Esophagus squamous epithelium (tissue), 4 donors: ENCODE measurements around the gene NRG3.

Source experiments
- POLR2A ChIP-seq, 4 donors: fragments of 450-650 bp; IDR thresholded peaks; one replicate each; pipeline ENCODE4 v1.6.1; 2017; ENCODE audit warnings: antibody characterized with exemption in 4 of 4, mild to moderate bottlenecking in 4 of 4, moderate library complexity in 3 of 4
- TF ChIP-seq, protein P1 (sequence below), 6 experiments: fragments of 450-650 bp in 4 of 6; fragments of 200-600 bp in 2 of 6; sonication (generic) in 2 of 6; IDR thresholded peaks; one replicate each; pipeline ENCODE4 v1.5.1; 2016 to 2019; ENCODE audit warnings: antibody characterized with exemption in 6 of 6, mild to moderate bottlenecking in 4 of 6, moderate library complexity in 4 of 6

DNA sequence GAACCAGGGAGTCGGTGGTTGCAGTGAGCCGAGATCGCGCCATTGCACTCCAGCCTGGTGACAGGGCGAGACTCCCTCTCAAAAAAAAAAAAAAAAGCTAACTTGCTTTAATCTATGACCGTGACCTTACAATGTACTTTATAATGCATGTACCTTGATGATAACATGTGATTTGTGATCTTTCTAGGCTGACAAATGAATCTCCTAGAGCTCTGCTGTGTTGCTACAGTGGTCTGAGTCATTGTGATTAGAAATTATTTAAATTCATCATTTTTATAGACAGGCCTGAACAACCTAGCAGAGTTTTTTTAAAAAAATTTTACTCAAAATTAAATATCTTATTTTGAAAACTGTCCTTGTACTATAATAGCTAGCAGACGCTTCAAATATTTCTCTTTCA is 722.8 kb downstream of the NRG3 start:
- TF ChIP-seq, protein P1, sequence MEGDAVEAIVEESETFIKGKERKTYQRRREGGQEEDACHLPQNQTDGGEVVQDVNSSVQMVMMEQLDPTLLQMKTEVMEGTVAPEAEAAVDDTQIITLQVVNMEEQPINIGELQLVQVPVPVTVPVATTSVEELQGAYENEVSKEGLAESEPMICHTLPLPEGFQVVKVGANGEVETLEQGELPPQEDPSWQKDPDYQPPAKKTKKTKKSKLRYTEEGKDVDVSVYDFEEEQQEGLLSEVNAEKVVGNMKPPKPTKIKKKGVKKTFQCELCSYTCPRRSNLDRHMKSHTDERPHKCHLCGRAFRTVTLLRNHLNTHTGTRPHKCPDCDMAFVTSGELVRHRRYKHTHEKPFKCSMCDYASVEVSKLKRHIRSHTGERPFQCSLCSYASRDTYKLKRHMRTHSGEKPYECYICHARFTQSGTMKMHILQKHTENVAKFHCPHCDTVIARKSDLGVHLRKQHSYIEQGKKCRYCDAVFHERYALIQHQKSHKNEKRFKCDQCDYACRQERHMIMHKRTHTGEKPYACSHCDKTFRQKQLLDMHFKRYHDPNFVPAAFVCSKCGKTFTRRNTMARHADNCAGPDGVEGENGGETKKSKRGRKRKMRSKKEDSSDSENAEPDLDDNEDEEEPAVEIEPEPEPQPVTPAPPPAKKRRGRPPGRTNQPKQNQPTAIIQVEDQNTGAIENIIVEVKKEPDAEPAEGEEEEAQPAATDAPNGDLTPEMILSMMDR (IDR thresholded peaks at IDR 0.05): no peak
- TF ChIP-seq POLR2A (IDR thresholded peaks at IDR 0.05): no peak
